GM08714 (cell line): ENCODE measurements around the gene DNTT.

Source experiments
- H3K4me3 ChIP-seq: fragments of 200-500 bp; sonication (Bioruptor generic); 2 replicates; pipeline ENCODE4 v1.5.1; 2014; ENCODE audit warnings: mild to moderate bottlenecking, low read length, inconsistent platforms
- ZNF274 ChIP-seq: IDR thresholded peaks from 2 replicates; pipeline ENCODE4 v1.6.1; 2012; ENCODE audit warnings: mild to moderate bottlenecking, low read depth, low read length

DNTT gene

DNA sequence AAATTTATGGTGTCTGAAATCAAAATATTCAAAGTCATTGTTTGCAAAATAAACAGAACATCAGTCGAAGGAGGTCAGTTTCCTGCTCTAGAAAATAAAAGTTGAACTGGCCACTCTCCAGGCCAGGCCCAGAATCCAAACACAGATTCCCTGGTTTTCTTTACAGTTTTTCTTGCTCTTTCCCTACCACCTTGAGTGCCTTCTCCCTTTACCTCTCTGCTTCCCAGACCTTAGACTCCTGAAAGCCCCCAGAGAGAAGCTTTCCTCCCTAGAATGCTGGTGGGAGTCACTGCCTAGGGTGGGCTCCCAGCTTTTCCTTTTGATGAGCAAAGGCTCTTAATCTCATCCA is 6.1 kb downstream of the DNTT start:
- no peak overlapping the region for H3K4me3 ChIP-seq
- TF ChIP-seq ZNF274: no peak

- TF ChIP-seq ZNF274: no peak
- no peak overlapping the region for H3K4me3 ChIP-seq
These were observed 7.0 kb downstream of the DNTT start for GRCh38 chr10:96311180-96311715.

DNA sequence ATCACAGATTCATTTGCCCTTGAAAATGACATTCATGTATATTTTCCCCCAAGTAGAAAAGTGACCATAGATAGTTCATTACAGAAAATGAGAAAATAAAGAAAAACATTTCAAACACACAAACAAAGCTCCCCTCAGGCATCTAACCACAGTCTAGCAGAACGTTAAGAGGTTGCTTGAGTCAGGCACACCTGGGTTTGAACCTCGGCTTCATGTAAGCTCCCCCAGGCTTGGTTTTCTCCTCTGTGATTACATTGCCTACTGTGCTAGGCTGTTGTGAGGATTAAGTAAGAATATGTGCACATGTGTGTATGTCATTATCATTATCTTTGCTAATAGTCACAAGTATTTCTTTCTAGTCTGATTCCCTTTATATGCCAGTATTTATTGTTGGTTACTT is 9.1 kb downstream of the DNTT start:
- TF ChIP-seq ZNF274: no peak
- no peak overlapping the region for H3K4me3 ChIP-seq

DNA sequence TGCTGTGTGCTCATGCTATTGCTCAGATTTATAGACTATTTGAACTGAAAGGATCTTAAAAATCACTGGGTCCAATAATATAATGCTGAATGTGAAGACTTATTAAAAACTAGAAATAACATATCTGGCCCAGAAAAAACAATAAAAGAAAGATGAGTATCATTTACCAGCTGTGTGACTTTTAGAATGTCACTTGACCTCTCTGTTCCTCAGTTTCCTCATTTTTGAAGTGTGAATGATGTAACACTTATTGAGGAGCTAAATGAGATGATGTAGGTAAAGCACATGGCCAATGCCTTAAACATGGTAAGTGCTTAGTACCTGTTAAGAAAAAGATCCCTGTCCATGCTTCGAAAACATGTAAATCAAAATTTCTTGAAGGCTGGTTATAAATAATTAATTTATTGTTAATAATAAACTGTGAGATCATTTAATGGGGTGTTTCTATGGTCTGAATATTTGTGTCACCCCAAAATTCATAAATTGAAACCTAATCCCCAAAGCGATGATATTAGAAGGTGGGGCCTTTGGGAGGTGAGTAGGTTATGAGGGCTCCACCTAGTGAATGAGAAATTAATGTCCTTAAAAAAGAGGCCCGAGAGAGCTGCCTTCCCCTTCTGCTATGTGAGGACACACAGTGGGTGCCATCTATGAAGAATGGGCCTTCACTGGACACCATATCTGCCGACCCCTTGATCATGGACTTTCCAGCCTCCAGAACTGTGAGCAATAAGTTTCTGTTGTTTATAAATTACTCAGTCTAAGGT is 13.0 kb downstream of the DNTT start:
- no peak for TF ChIP-seq ZNF274
- no peak overlapping the region for H3K4me3 ChIP-seq

GRCh38 chr10:96319754-96320474 is 15.7 kb downstream of the DNTT start:
- no peak for TF ChIP-seq ZNF274
- H3K4me3 ChIP-seq: no peak overlapping the region

- no peak for TF ChIP-seq ZNF274
- H3K4me3 ChIP-seq: no peak overlapping the region
These were observed 17.6 kb downstream of the DNTT start for GRCh38 chr10:96321822-96322221.

- TF ChIP-seq ZNF274: no peak
- H3K4me3 ChIP-seq: no peak overlapping the region
These were observed 18.0 kb downstream of the DNTT start for GRCh38 chr10:96322275-96322674.

DNA sequence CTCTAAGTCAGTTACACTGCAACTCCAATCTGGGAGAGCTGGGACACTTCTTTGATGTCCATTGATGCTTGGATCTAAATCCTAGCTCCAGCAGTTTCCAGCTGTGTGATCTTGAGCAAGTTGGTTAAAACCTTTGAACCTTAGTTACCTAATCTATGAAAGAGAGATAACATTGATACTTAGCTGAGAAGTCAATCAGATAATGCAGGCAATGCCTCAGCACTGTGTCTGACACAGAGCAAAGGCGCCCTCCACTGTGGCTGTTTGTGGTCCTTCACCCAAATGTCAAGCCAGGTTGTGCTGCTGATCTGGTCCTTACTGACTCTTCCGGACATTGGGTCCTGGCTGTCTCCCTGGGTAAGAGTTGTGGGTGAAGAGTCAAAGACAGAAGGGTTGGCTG is 20.2 kb downstream of the DNTT start:
- H3K4me3 ChIP-seq: no peak overlapping the region
- TF ChIP-seq ZNF274: no peak

- no peak for TF ChIP-seq ZNF274
These were observed 21.6 kb downstream of the DNTT start for GRCh38 chr10:96325719-96326373.

GRCh38 chr10:96327462-96327861 is 23.2 kb downstream of the DNTT start:
- no peak for TF ChIP-seq ZNF274
- no peak overlapping the region for H3K4me3 ChIP-seq

More at GRCh38 chr10:96325719-96326373, 21.6 kb downstream of the DNTT start:
- H3K4me3 ChIP-seq: no peak overlapping the region

DNA sequence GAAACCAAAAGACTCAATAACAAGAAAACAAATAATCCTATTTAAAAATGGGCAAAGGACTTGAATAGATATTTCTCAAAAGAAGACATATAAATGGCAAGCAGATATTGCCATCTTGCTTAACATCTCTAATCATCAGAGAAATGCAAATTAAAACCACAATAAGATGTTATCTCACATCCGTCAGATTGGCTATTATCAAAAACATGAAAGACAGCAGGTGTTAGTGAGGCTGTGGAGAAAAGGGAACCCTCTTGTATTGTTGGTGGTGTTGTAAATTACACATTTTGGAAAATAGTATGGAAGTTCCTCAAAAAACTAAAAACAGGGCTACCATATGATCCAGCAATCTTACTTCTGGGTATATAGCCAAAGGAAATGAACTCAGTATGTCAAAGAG is 28.9 kb downstream of the DNTT start:
- H3K4me3 ChIP-seq: no peak overlapping the region
- TF ChIP-seq ZNF274: no peak

DNA sequence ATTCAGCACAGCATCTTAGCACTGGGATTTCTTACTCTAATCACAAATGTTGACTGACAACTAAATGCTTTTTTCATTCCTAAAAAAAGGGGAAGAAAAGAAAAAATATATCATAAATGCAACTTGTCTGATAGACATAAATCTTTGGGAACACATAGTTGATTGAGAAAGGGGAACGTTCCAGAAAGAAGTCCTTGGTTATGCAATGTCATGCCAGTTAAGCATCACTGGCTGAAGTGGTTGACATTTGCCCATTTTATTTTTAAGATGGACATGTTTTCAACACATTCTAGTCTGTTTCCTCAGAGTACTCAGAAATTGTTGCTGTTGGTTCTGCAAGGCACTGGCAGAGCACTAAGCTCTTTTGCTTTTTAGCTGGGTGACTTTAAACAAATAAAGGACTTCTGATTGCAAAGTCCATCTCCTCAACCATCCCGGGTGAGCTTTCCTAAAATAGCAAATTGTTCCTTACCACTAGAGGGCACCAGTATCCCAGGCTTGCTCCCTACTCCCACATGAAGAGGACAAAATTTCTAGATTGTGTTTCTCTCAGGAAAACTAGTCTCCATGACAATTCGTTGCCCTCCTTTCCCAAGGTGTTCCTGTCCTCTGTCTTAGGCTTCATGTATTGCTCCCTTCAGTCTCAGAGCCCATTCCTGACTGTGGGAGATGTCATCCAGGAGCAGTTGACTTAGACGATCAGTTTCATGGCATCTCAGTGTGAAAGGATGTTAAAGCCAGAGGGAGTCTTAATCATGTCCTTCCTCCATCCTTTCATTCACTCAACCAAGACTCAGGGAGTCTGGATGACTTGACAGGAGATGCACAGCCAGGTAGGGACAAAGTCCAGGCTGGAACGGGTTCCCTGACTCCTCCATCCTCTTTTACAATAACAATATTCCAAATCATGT is 30.6 kb downstream of the DNTT start:
- no peak overlapping the region for H3K4me3 ChIP-seq
- no peak for TF ChIP-seq ZNF274

DNA sequence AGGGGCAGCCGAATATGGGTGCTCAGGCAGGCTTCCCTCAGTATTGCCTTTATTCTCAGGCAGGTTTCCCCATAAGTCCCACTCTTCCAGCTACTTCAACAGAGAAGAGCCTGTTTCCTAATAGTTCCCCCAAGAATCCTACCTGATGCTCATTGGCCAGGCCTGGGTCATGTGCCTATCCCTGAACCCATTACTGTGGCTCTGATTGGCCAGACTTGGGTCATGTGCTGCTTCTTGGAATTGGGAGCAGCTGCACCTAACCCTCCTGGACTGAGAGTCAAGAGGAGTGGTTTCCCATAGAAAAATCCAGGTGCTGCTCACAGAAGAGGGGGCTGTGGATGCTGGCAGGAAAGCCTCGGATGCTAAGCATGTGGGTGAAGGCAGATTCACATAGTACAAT is 32.9 kb downstream of the DNTT start:
- no peak for TF ChIP-seq ZNF274
- H3K4me3 ChIP-seq: no peak overlapping the region
